ENCODE data around the gene TBC1D17.
A peak's percentile ranks its signal among the peaks of the same experiment; 100 is the strongest.

TBC1D17 gene

DNA sequence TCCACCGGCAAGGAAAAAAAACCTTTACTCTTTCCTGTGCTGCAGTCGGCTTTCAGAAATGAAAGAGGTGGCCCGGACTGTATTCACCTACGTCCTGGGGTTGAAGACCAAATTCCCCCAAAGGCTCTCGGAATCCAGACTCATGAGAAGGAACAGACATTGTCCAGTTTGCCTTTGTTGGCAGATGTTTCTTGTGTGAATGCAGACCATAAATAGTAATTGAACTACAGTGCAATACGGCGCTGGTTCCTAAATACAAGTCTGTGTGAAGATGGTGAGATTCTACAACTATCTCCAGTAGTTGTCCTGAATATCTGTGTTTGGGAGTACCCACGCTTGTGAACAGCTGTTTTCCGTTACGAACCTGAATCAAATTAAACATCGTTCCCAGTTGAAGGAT, 37.8 kb upstream of the TBC1D17 start:
- Histone ChIP-seq H3K36me3 (ENCODE audit: control insufficient read depth, insufficient read depth, low read length) (peaks cover 29% of the 10 kb centered on the region), H3K4me3 (ENCODE audit: low read length) (no peak overlapping the region), H3K27me3 (ENCODE audit: control insufficient read depth, insufficient read depth, low read length) (no peaks in the 10 kb centered on the region), H3K4me1 (ENCODE audit: control insufficient read depth, insufficient read depth, low read length) (no peaks in the 10 kb centered on the region), H3K27ac (ENCODE audit: low read depth, low read length) (peak overlapping the region; percentile 72), H3K9ac (ENCODE audit: low read length) (no peak overlapping the region)

DNA sequence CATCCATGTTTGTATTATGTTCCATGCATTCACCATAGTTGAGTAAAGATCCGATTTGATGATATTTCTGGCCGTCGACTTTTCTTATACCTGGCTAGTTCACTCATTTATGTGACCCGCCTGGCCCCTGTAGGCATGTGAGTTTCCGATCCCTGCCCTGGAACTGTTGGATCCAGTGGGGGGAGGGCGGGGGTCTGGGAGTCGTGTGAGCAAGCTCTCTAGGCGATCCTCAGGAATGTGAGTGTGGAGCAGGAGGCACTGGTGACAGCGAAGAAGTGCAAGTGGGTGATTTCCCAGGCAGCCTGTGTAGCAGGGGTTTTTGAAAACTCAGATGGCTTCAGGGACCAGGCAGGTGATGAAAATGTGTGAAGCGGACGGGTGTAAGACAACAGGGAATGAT, 37.2 kb upstream of the TBC1D17 start:
- Histone ChIP-seq H3K27ac (ENCODE audit: low read depth, low read length) (no peak overlapping the region), H3K36me3 (ENCODE audit: control insufficient read depth, insufficient read depth, low read length) (peaks cover 24% of the 10 kb centered on the region), H3K4me1 (ENCODE audit: control insufficient read depth, insufficient read depth, low read length) (no peaks in the 10 kb centered on the region), H3K27me3 (ENCODE audit: control insufficient read depth, insufficient read depth, low read length) (no peaks in the 10 kb centered on the region), H3K9ac (ENCODE audit: low read length) (no peak overlapping the region), H3K4me3 (ENCODE audit: low read length) (no peak overlapping the region)

GRCh38 chr19:49840736-49841249, 36.7 kb upstream of the TBC1D17 start:
- Histone ChIP-seq H3K9ac (ENCODE audit: low read length) (no peak overlapping the region), H3K36me3 (ENCODE audit: control insufficient read depth, insufficient read depth, low read length) (peaks cover 24% of the 10 kb centered on the region), H3K4me1 (ENCODE audit: control insufficient read depth, insufficient read depth, low read length) (no peaks in the 10 kb centered on the region)

DNA sequence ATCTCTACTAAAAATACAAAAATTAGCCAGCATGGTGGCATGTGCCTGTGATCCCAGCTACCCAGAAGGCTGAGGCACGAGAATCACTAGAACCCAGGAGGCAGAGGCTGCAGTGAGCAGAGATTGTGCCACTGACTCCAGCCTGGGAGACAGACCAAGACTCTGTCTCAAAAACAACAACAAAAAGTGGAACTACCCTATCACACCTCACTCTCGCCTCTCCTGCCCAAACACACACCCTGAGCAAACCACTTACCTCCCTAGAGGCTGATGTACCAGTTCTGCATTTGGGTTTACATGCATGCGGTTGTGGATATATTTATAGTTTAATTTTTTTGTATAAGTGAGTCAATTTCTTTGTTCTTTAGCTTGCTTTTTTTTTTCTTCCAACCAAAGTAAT, 34.2 kb upstream of the TBC1D17 start:
- Histone ChIP-seq H3K27me3 (ENCODE audit: control insufficient read depth, insufficient read depth, low read length) (no peaks in the 10 kb centered on the region), H3K27ac (ENCODE audit: low read depth, low read length) (no peak overlapping the region), H3K4me1 (ENCODE audit: control insufficient read depth, insufficient read depth, low read length) (no peaks in the 10 kb centered on the region), H3K9ac (ENCODE audit: low read length) (no peak overlapping the region), H3K4me3 (ENCODE audit: low read length) (no peak overlapping the region), H3K36me3 (ENCODE audit: control insufficient read depth, insufficient read depth, low read length) (peaks cover 12% of the 10 kb centered on the region)

More at GRCh38 chr19:49840736-49841249, 36.7 kb upstream of the TBC1D17 start:
- Histone ChIP-seq H3K27me3 (ENCODE audit: control insufficient read depth, insufficient read depth, low read length) (no peaks in the 10 kb centered on the region), H3K27ac (ENCODE audit: low read depth, low read length) (no peak overlapping the region), H3K4me3 (ENCODE audit: low read length) (no peak overlapping the region)

- Histone ChIP-seq H3K36me3 (ENCODE audit: control insufficient read depth, insufficient read depth, low read length) (peaks cover 7% of the 10 kb centered on the region), H3K4me3 (ENCODE audit: low read length) (no peak overlapping the region), H3K27ac (ENCODE audit: low read depth, low read length) (no peak overlapping the region), H3K27me3 (ENCODE audit: control insufficient read depth, insufficient read depth, low read length) (no peaks in the 10 kb centered on the region), H3K4me1 (ENCODE audit: control insufficient read depth, insufficient read depth, low read length) (no peaks in the 10 kb centered on the region), H3K9ac (ENCODE audit: low read length) (no peak overlapping the region)
Observed at GRCh38 chr19:49844138-49845095, 33.1 kb upstream of the TBC1D17 start.

- H3K9ac ChIP-seq (ENCODE audit: low read length), result no peak overlapping the region
Observed at GRCh38 chr19:49845414-49845813, 32.1 kb upstream of the TBC1D17 start.

GRCh38 chr19:49846408-49846807, 31.1 kb upstream of the TBC1D17 start:
- H3K27me3 ChIP-seq (ENCODE audit: control insufficient read depth, insufficient read depth, low read length), result no peaks in the 10 kb centered on the region
- no peak overlapping the region for H3K4me3 ChIP-seq (ENCODE audit: low read length)
- no peak overlapping the region for H3K27ac ChIP-seq (ENCODE audit: low read depth, low read length)
- peaks cover 6% of the 10 kb centered on the region for H3K4me1 ChIP-seq (ENCODE audit: control insufficient read depth, insufficient read depth, low read length)
- H3K36me3 ChIP-seq (ENCODE audit: control insufficient read depth, insufficient read depth, low read length), result no peaks in the 10 kb centered on the region
- no peak overlapping the region for H3K9ac ChIP-seq (ENCODE audit: low read length)

More at GRCh38 chr19:49845414-49845813, 32.1 kb upstream of the TBC1D17 start:
- no peak overlapping the region for H3K27ac ChIP-seq (ENCODE audit: low read depth, low read length)
- H3K36me3 ChIP-seq (ENCODE audit: control insufficient read depth, insufficient read depth, low read length), result peaks cover 2% of the 10 kb centered on the region
- H3K4me1 ChIP-seq (ENCODE audit: control insufficient read depth, insufficient read depth, low read length), result peaks cover 6% of the 10 kb centered on the region
- no peaks in the 10 kb centered on the region for H3K27me3 ChIP-seq (ENCODE audit: control insufficient read depth, insufficient read depth, low read length)
- no peak overlapping the region for H3K4me3 ChIP-seq (ENCODE audit: low read length)

- Histone ChIP-seq H3K27ac (ENCODE audit: low read depth, low read length) (no peak overlapping the region), H3K4me3 (ENCODE audit: low read length) (no peak overlapping the region), H3K36me3 (ENCODE audit: control insufficient read depth, insufficient read depth, low read length) (no peaks in the 10 kb centered on the region), H3K9ac (ENCODE audit: low read length) (no peak overlapping the region), H3K27me3 (ENCODE audit: control insufficient read depth, insufficient read depth, low read length) (no peaks in the 10 kb centered on the region), H3K4me1 (ENCODE audit: control insufficient read depth, insufficient read depth, low read length) (peaks cover 17% of the 10 kb centered on the region)
Observed at GRCh38 chr19:49847731-49848696, 29.5 kb upstream of the TBC1D17 start.

GRCh38 chr19:49848938-49849337, 28.6 kb upstream of the TBC1D17 start:
- Histone ChIP-seq H3K9ac (ENCODE audit: low read length) (no peak overlapping the region), H3K4me3 (ENCODE audit: low read length) (no peak overlapping the region), H3K4me1 (ENCODE audit: control insufficient read depth, insufficient read depth, low read length) (peaks cover 19% of the 10 kb centered on the region), H3K27ac (ENCODE audit: low read depth, low read length) (no peak overlapping the region), H3K36me3 (ENCODE audit: control insufficient read depth, insufficient read depth, low read length) (no peaks in the 10 kb centered on the region), H3K27me3 (ENCODE audit: control insufficient read depth, insufficient read depth, low read length) (no peaks in the 10 kb centered on the region)

GRCh38 chr19:49849433-49850220, 27.9 kb upstream of the TBC1D17 start:
- Histone ChIP-seq H3K27ac (ENCODE audit: low read depth, low read length) (peak overlapping the region; percentile 100), H3K36me3 (ENCODE audit: control insufficient read depth, insufficient read depth, low read length) (no peaks in the 10 kb centered on the region), H3K27me3 (ENCODE audit: control insufficient read depth, insufficient read depth, low read length) (no peaks in the 10 kb centered on the region), H3K4me1 (ENCODE audit: control insufficient read depth, insufficient read depth, low read length) (peaks cover 19% of the 10 kb centered on the region), H3K9ac (ENCODE audit: low read length) (peak overlapping the region; percentile 32), H3K4me3 (ENCODE audit: low read length) (peak overlapping the region; percentile 96)

GRCh38 chr19:49850221-49850486, 27.3 kb upstream of the TBC1D17 start:
- H3K4me1 ChIP-seq (ENCODE audit: control insufficient read depth, insufficient read depth, low read length), result peaks cover 19% of the 10 kb centered on the region
- peak overlapping the region; percentile 32 for H3K9ac ChIP-seq (ENCODE audit: low read length)
- H3K36me3 ChIP-seq (ENCODE audit: control insufficient read depth, insufficient read depth, low read length), result no peaks in the 10 kb centered on the region
- H3K4me3 ChIP-seq (ENCODE audit: low read length), result peak overlapping the region; percentile 96
- no peaks in the 10 kb centered on the region for H3K27me3 ChIP-seq (ENCODE audit: control insufficient read depth, insufficient read depth, low read length)
- H3K27ac ChIP-seq (ENCODE audit: low read depth, low read length), result peak overlapping the region; percentile 100

Measured in rectal smooth muscle tissue (tissue), 1 donor.